ENCODE data around the gene KRT34. TPM values are rescaled to one million over a fixed set of nuclear protein-coding genes. Genes with fewer than 3 reads are reported as not detected.
"Not testable (repeated sequence)": the region's sequence is repeated elsewhere in the genome, so short reads cannot be mapped to it uniquely, and the experiment has no call there.

The KRT34 gene
- total RNA-seq, 1 donor from 2014 or later: not detected

DNA sequence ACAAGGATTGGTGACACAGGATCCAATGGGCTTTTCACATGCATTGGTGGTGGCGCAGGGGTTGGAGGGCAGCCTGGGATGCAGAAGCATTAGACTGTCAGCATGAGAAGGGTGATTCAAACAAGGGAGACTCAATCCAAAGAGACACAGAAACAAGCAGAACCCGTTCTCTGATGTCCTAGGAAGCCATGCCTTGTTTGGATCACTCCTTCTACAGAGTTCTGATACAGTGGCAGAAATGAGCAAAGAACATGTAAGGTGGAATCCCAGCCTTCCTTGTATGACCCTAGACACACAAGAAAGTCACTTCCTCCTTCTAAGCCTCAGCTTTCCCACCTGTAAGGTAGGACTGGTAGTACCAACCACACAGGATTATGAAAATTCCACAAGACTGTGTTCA is 18.2 kb downstream of the KRT34 start:
- Histone ChIP-seq H3K27me3 (ENCODE audit: low read depth) (no peaks in the 10 kb centered on the region), H3K4me3 (no peak overlapping the region), H3K36me3 (no peaks in the 10 kb centered on the region), H3K4me1 (no peaks in the 10 kb centered on the region), H3K27ac (no peak overlapping the region), H3K9me3 (no peaks in the 10 kb centered on the region)
- TF ChIP-seq, protein P1, sequence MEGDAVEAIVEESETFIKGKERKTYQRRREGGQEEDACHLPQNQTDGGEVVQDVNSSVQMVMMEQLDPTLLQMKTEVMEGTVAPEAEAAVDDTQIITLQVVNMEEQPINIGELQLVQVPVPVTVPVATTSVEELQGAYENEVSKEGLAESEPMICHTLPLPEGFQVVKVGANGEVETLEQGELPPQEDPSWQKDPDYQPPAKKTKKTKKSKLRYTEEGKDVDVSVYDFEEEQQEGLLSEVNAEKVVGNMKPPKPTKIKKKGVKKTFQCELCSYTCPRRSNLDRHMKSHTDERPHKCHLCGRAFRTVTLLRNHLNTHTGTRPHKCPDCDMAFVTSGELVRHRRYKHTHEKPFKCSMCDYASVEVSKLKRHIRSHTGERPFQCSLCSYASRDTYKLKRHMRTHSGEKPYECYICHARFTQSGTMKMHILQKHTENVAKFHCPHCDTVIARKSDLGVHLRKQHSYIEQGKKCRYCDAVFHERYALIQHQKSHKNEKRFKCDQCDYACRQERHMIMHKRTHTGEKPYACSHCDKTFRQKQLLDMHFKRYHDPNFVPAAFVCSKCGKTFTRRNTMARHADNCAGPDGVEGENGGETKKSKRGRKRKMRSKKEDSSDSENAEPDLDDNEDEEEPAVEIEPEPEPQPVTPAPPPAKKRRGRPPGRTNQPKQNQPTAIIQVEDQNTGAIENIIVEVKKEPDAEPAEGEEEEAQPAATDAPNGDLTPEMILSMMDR (IDR thresholded peaks at IDR 0.05): no peak
- no peak for ATAC-seq
- no peak for DNase-seq
- intact Hi-C loops (cut with DNase I): no loop called here

DNA sequence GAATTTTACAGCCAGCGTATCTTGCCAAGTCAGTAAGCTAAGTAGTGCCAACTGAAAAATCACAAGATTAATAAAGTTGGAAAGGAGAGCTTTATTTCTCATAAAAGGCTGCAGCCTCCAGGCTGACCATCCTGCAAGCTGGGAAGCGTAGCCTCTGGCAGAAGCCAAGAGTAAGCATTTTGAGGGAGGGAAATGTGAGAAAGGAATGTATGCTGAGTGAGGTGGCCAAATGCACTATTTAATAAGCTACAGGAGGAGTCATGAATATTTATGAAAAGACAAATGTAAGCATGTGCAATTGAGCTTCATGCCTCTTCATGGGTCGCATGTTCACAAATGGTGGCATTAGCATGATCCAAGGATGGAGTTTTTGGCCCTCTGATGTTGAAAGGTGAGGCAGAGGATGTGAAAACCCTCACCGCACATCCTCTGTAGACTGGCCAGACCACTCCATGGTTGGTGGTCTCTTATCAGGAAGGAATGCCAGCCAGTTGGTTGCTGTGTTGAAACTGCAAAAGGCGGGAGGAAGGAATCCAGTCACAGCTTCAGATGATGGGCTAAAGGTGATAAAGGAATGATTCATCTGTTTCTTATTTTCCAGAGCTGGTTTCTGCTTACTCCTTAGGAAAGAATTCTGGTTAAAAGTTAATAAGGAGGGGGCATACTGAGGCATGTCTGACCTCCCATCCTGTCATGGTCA is 21.7 kb downstream of the KRT34 start:
- H3K4me1 ChIP-seq: no peaks in the 10 kb centered on the region
- DNase-seq (no peak), ATAC-seq (no peak)
- H3K36me3 ChIP-seq: no peaks in the 10 kb centered on the region
- TF ChIP-seq, protein P1 (IDR thresholded peaks at IDR 0.05): no peak
- intact Hi-C loops (cut with DNase I): no loop called here
- H3K27me3 ChIP-seq (ENCODE audit: low read depth): no peaks in the 10 kb centered on the region
- H3K9me3 ChIP-seq: no peaks in the 10 kb centered on the region
- no peak overlapping the region for H3K27ac ChIP-seq
- no peak overlapping the region for H3K4me3 ChIP-seq

DNA sequence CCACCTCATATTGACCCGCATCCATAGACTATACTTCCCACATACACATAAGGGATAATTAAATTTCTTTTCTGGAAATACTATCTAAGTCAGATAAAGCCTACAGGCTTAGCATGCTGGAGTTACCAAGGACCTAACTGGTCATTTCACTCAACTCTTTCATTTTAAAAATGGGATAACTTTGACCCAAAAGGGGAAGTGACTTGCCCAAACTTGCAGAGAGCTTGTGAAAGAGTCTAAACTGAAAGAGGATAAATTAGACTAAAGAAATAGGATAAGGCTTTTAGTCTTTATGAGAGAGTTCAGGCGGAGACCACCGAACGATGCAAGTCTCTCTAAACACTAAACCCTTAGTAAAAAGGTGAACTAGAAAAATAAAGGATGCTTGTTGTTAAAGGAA is 27.6 kb downstream of the KRT34 start:
- intact Hi-C loops (cut with DNase I): no loop called here
- Histone ChIP-seq H3K9me3 (no peaks in the 10 kb centered on the region), H3K4me1 (no peaks in the 10 kb centered on the region), H3K27ac (no peak overlapping the region), H3K27me3 (ENCODE audit: low read depth) (peaks cover 7% of the 10 kb centered on the region), H3K4me3 (no peak overlapping the region), H3K36me3 (no peaks in the 10 kb centered on the region)
- TF ChIP-seq, protein P1 (IDR thresholded peaks at IDR 0.05): no peak
- no peak for DNase-seq
- ATAC-seq: no peak

DNA sequence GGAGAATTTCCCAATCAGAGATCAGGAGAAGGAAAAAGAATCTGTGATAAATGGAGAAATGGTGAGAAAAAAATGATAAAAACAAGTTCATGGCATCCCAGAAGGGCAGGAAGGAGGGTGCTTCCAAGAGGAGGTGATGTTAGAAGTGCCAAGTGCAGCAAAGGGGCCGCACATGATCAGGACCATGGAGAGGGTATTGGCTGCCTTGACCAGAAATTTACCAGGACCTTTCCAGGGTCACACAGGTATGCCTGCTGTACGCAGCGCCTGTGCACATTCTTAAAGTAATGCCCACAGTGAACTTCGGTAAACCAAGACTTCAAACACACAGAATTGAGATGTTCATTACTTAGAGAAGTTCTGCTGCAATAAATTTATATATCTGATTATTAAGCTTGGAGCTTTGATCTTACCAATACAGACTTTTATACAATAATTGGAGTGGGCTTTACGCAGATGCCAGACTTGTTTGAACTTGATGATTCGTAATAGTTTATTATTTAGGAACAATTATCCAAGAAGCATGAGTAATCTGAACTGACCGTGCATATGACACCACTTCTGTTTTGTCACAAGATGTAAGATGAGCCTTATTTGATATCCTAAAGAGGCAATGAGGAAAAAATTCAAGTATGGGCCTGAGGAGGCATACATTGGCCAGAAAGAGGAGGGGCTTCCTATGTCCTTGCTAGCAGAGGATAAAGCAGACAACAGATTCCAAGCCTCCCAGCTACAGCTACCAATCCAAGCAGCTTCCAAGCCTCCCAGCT is 29.3 kb downstream of the KRT34 start:
- ATAC-seq: no peak
- TF ChIP-seq, protein P1 (IDR thresholded peaks at IDR 0.05): no peak
- Histone ChIP-seq H3K4me3 (no peak overlapping the region), H3K9me3 (no peaks in the 10 kb centered on the region), H3K36me3 (no peaks in the 10 kb centered on the region), H3K27ac (no peak overlapping the region), H3K4me1 (no peaks in the 10 kb centered on the region), H3K27me3 (ENCODE audit: low read depth) (peaks cover 7% of the 10 kb centered on the region)
- intact Hi-C loops (cut with DNase I): no loop called here
- DNase-seq: no peak

DNA sequence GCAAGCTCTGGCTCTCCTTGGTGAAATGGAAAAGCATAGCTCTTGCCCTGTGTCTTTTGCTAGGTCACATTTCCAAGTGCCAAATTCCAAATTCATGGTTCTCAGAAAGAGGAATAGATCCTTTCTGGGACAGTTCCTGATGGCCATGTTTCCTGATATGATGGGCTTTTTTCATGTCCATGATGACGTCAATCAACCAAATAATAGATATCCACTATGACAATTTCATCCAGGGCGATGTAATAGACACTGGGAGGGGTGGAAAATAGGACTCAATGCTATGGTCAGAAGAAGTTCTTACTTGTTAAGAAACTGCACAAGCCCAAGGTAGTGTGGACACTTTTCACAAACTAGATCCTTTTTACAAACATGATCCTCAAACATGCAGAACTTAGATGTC is 30.9 kb downstream of the KRT34 start:
- intact Hi-C loops (cut with DNase I): no loop called here

DNA sequence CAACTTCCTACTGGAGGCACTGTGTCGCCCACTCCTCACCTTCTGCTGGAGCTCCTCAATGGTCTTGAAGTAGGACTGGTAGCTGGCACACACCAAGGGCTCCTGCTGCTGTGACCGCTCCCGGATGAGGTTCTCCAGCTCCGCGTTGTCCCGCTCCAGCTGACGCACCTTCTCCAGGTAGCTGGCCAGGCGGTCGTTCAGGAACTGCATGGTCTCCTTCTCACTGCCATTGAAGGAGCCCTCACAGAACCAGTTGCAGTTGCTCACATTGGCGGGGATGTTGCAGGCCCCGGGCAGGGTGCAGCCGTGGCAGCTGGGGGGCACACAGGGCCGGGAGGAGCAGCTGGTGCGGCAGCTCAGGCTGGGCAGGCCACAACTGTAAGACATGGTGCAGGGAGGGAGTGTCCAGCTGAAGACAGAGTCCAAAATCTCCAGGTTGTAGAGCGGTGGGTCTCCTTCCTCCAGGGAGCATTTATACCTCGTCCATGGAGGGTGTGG is 31.7 kb downstream of the KRT34 start, which contains the start of gene KRT33A:
TSS of gene KRT33A (minus strand) at position 448 of the 498 bp plus-strand sequence. CDS start at position 387, 61 bp downstream.
- H3K9me3 ChIP-seq; ATAC-seq; DNase-seq; intact Hi-C loops (cut with DNase I); H3K4me1 ChIP-seq; H3K36me3 ChIP-seq; H3K27ac ChIP-seq; H3K27me3 ChIP-seq (ENCODE audit: low read depth); H3K4me3 ChIP-seq: not testable (repeated sequence)

More for the DNA sequence above, 30.9 kb downstream of the KRT34 start:
- Histone ChIP-seq H3K27me3 (ENCODE audit: low read depth) (peaks cover 7% of the 10 kb centered on the region), H3K4me3 (no peak overlapping the region), H3K36me3 (no peaks in the 10 kb centered on the region), H3K9me3 (no peaks in the 10 kb centered on the region), H3K27ac (no peak overlapping the region), H3K4me1 (no peaks in the 10 kb centered on the region)
- TF ChIP-seq, protein P1 (IDR thresholded peaks at IDR 0.05): no peak
- ATAC-seq (no peak), DNase-seq (no peak)

All from lower lobe of right lung (tissue), 2 donors.